GM23338 (cell line): ENCODE results near the gene PRUNE2. TPM values are rescaled to one million over a fixed set of nuclear protein-coding genes. Genes with fewer than 3 reads are reported as not detected.

Source experiments
- CREB1 ChIP-seq: fragments of 250-450 bp; sonication (Bioruptor Pico); IDR thresholded peaks from 2 replicates; pipeline ENCODE4 v1.5.0; 2020; ENCODE audit warnings: low read depth, mild to moderate bottlenecking, moderate library complexity
- EZH2 ChIP-seq: fragments of 200-600 bp; sonication (generic); IDR thresholded peaks from one replicate; pipeline ENCODE4 v1.8.0; 2017; ENCODE audit warnings: antibody characterized with exemption, mild to moderate bottlenecking, low read depth; ENCODE audit not compliant: unreplicated experiment
- JUNB ChIP-seq: IDR thresholded peaks from one replicate; pipeline ENCODE4 v1.6.1; 2016; ENCODE audit warnings: antibody characterized with exemption; ENCODE audit not compliant: unreplicated experiment
- NANOG ChIP-seq: IDR thresholded peaks from 2 replicates; pipeline ENCODE4 v1.6.1; 2016; ENCODE audit warnings: antibody characterized with exemption, borderline replicate concordance
- POLR2AphosphoS5 ChIP-seq: IDR thresholded peaks from 2 replicates; pipeline ENCODE4 v1.6.1; 2016; ENCODE audit warnings: antibody characterized with exemption, low read depth
- STAT1 ChIP-seq: IDR thresholded peaks from one replicate; pipeline ENCODE4 v1.6.1; 2016; ENCODE audit warnings: antibody characterized with exemption; ENCODE audit not compliant: unreplicated experiment
- polyA plus RNA-seq: library from polyadenylated mRNA; unstranded; fragments of >200 nt; fragmentation: Nextera tagmentation; extraction: Ambion mirVana; gene quantifications from 2 replicates; pipeline ENCODE4 v1.2.1, GENCODE V29; 2016
- total RNA-seq: library from RNA; depleted of rRNA; stranded (reverse); fragments of >200 nt; shearing (Covaris generic); gene quantifications from 2 replicates; pipeline ENCODE4 v1.2.3, GENCODE V29; 2014
- TF ChIP-seq, protein P1 (sequence below): fragments of 250-450 bp; sonication (Bioruptor Pico); IDR thresholded peaks from 2 replicates; pipeline ENCODE4 v1.5.0; 2020; ENCODE audit warnings: mild to moderate bottlenecking, moderate library complexity
- TF ChIP-seq, protein P2 (sequence below), 2 experiments: fragments of 200-600 bp in 1 of 2; sonication (generic) in 1 of 2; conservative IDR thresholded peaks; 2 replicates each; pipeline versions ENCODE4 v1.5.1 to v1.6.1; 2016 to 2017; ENCODE audit warnings: antibody characterized with exemption in 2 of 2, low read depth in 2 of 2, mild to moderate bottlenecking in 2 of 2, moderate library complexity in 1 of 2
- TF ChIP-seq, protein P3 (sequence below): IDR thresholded peaks from 2 replicates; pipeline ENCODE4 v1.6.1; 2016; ENCODE audit warnings: antibody characterized with exemption

The PRUNE2 gene
- total and polyA plus RNA-seq, 2 experiments from 2014 or later = 10.6 to 26.5 TPM

- TF ChIP-seq, protein P1, sequence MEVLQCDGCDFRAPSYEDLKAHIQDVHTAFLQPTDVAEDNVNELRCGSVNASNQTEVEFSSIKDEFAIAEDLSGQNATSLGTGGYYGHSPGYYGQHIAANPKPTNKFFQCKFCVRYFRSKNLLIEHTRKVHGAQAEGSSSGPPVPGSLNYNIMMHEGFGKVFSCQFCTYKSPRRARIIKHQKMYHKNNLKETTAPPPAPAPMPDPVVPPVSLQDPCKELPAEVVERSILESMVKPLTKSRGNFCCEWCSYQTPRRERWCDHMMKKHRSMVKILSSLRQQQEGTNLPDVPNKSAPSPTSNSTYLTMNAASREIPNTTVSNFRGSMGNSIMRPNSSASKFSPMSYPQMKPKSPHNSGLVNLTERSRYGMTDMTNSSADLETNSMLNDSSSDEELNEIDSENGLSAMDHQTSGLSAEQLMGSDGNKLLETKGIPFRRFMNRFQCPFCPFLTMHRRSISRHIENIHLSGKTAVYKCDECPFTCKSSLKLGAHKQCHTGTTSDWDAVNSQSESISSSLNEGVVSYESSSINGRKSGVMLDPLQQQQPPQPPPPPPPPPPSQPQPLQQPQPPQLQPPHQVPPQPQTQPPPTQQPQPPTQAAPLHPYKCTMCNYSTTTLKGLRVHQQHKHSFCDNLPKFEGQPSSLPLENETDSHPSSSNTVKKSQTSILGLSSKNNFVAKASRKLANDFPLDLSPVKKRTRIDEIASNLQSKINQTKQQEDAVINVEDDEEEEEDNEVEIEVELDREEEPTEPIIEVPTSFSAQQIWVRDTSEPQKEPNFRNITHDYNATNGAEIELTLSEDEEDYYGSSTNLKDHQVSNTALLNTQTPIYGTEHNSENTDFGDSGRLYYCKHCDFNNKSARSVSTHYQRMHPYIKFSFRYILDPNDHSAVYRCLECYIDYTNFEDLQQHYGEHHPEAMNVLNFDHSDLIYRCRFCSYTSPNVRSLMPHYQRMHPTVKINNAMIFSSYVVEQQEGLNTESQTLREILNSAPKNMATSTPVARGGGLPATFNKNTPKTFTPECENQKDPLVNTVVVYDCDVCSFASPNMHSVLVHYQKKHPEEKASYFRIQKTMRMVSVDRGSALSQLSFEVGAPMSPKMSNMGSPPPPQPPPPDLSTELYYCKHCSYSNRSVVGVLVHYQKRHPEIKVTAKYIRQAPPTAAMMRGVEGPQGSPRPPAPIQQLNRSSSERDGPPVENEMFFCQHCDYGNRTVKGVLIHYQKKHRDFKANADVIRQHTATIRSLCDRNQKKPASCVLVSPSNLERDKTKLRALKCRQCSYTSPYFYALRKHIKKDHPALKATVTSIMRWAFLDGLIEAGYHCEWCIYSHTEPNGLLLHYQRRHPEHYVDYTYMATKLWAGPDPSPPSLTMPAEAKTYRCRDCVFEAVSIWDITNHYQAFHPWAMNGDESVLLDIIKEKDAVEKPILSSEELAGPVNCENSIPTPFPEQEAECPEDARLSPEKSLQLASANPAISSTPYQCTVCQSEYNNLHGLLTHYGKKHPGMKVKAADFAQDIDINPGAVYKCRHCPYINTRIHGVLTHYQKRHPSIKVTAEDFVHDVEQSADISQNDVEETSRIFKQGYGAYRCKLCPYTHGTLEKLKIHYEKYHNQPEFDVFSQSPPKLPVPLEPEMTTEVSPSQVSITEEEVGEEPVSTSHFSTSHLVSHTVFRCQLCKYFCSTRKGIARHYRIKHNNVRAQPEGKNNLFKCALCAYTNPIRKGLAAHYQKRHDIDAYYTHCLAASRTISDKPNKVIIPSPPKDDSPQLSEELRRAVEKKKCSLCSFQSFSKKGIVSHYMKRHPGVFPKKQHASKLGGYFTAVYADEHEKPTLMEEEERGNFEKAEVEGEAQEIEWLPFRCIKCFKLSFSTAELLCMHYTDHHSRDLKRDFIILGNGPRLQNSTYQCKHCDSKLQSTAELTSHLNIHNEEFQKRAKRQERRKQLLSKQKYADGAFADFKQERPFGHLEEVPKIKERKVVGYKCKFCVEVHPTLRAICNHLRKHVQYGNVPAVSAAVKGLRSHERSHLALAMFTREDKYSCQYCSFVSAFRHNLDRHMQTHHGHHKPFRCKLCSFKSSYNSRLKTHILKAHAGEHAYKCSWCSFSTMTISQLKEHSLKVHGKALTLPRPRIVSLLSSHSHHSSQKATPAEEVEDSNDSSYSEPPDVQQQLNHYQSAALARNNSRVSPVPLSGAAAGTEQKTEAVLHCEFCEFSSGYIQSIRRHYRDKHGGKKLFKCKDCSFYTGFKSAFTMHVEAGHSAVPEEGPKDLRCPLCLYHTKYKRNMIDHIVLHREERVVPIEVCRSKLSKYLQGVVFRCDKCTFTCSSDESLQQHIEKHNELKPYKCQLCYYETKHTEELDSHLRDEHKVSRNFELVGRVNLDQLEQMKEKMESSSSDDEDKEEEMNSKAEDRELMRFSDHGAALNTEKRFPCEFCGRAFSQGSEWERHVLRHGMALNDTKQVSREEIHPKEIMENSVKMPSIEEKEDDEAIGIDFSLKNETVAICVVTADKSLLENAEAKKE = no peak
- no peak for TF ChIP-seq NANOG
- no peak for TF ChIP-seq POLR2AphosphoS5
- no peak for TF ChIP-seq JUNB
- TF ChIP-seq CREB1 (CRISPR knock-in tag) = no peak
- TF ChIP-seq, protein P2, sequence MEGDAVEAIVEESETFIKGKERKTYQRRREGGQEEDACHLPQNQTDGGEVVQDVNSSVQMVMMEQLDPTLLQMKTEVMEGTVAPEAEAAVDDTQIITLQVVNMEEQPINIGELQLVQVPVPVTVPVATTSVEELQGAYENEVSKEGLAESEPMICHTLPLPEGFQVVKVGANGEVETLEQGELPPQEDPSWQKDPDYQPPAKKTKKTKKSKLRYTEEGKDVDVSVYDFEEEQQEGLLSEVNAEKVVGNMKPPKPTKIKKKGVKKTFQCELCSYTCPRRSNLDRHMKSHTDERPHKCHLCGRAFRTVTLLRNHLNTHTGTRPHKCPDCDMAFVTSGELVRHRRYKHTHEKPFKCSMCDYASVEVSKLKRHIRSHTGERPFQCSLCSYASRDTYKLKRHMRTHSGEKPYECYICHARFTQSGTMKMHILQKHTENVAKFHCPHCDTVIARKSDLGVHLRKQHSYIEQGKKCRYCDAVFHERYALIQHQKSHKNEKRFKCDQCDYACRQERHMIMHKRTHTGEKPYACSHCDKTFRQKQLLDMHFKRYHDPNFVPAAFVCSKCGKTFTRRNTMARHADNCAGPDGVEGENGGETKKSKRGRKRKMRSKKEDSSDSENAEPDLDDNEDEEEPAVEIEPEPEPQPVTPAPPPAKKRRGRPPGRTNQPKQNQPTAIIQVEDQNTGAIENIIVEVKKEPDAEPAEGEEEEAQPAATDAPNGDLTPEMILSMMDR (conservative IDR thresholded peaks at IDR 0.05; ENCODE audit: low read depth in 2 of 2) = no peak
- TF ChIP-seq, protein P3, sequence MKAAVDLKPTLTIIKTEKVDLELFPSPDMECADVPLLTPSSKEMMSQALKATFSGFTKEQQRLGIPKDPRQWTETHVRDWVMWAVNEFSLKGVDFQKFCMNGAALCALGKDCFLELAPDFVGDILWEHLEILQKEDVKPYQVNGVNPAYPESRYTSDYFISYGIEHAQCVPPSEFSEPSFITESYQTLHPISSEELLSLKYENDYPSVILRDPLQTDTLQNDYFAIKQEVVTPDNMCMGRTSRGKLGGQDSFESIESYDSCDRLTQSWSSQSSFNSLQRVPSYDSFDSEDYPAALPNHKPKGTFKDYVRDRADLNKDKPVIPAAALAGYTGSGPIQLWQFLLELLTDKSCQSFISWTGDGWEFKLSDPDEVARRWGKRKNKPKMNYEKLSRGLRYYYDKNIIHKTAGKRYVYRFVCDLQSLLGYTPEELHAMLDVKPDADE = no peak
- TF ChIP-seq EZH2 = no peak
- TF ChIP-seq STAT1 = no peak
These were observed 146.2 kb downstream of the PRUNE2 start (continued) for GRCh38 chr9:76759732-76760131.
